DND-41 (cell line): ENCODE results near the gene TIPARP.

ENCODE experiments used
- EZH2 ChIP-seq: IDR thresholded peaks from 3 replicates; pipeline ENCODE4 v1.6.1; 2012; ENCODE audit warnings: borderline replicate concordance, low read depth, mild to moderate bottlenecking, moderate library complexity, low read length, inconsistent platforms; ENCODE audit not compliant: severe bottlenecking
- TF ChIP-seq, protein P1 (sequence below): IDR thresholded peaks from 2 replicates; pipeline ENCODE4 v1.5.1; 2012; ENCODE audit warnings: borderline replicate concordance, low read length, moderate library complexity, mild to moderate bottlenecking; ENCODE audit not compliant: poor library complexity, severe bottlenecking; ENCODE audit errors: extremely low read depth

DNA sequence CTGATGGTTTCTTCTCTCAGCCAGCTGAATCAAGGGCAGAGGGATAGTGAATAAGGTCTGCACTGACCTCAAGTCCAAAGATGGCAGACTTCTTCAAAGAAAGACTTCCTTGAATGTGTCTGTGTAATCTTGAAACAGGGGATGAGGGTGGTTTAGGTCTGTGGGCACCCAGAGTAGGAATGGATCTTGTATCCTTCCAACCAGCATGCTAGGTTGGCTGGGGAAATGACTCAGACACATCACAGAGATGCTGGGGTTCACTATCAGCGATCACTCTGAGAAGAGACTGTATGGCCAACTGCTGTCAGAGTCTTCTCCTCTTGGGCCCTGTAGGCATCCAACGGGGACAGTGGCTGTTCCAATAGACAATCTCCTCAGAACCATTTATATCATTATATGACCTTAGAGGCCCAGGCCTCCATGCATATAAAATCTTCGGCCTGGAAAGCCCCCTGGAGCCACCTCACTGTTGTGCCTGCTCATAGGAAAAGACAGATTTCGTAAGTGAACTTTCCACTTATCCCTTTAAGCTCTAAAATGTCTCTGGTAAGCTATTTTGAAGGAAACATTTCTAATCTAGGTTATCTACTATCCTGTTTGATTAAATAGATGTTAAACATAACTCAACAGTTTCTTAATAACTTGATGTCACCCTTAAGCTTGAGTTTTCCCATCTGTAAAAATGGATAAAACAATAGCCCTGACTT lies 58.5 kb downstream of the TIPARP start:
- no peak for TF ChIP-seq EZH2
- TF ChIP-seq, protein P1, sequence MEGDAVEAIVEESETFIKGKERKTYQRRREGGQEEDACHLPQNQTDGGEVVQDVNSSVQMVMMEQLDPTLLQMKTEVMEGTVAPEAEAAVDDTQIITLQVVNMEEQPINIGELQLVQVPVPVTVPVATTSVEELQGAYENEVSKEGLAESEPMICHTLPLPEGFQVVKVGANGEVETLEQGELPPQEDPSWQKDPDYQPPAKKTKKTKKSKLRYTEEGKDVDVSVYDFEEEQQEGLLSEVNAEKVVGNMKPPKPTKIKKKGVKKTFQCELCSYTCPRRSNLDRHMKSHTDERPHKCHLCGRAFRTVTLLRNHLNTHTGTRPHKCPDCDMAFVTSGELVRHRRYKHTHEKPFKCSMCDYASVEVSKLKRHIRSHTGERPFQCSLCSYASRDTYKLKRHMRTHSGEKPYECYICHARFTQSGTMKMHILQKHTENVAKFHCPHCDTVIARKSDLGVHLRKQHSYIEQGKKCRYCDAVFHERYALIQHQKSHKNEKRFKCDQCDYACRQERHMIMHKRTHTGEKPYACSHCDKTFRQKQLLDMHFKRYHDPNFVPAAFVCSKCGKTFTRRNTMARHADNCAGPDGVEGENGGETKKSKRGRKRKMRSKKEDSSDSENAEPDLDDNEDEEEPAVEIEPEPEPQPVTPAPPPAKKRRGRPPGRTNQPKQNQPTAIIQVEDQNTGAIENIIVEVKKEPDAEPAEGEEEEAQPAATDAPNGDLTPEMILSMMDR: no peak
